Measurements from ENCODE around the gene CDK17.

GRCh38 chr12:96329545-96329944 is 70.7 kb downstream of the CDK17 start:
- no peak for TF ChIP-seq CTCF (IDR thresholded peaks at IDR 0.05)
- no peak for TF ChIP-seq POLR2A (IDR thresholded peaks at IDR 0.05)

All from thyroid gland (tissue), 4 donors.